ENCODE measurements around the gene IFNL4.

DNA sequence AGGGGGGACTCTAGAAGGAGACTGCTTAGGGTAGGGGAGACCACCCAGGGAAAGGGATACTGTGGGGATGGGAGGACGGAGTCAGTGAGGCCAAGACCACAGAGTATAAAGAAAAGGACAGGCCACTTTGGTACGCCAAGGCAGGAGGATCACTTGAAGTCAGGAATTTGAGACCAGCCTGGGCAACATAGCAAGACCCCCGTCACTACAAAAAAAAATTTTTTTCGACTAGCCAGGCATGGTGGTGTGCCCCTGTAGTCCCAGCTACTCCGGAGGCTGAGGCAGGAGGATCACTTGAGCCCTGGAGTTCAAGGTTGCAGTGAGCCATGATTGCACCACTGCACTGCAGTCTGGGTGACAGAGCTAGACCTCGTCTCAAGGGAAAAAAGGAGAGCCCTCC, 10.4 kb downstream of the IFNL4 start:
- no peak for TF ChIP-seq ZFX (IDR thresholded peaks at IDR 0.05; ENCODE audit: borderline replicate concordance)
- TF ChIP-seq, protein P1, sequence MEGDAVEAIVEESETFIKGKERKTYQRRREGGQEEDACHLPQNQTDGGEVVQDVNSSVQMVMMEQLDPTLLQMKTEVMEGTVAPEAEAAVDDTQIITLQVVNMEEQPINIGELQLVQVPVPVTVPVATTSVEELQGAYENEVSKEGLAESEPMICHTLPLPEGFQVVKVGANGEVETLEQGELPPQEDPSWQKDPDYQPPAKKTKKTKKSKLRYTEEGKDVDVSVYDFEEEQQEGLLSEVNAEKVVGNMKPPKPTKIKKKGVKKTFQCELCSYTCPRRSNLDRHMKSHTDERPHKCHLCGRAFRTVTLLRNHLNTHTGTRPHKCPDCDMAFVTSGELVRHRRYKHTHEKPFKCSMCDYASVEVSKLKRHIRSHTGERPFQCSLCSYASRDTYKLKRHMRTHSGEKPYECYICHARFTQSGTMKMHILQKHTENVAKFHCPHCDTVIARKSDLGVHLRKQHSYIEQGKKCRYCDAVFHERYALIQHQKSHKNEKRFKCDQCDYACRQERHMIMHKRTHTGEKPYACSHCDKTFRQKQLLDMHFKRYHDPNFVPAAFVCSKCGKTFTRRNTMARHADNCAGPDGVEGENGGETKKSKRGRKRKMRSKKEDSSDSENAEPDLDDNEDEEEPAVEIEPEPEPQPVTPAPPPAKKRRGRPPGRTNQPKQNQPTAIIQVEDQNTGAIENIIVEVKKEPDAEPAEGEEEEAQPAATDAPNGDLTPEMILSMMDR (IDR thresholded peaks at IDR 0.05) = no peak
